GM12891 (cell line): ENCODE data around the gene SYT17.

ENCODE experiments used
- POLR2A ChIP-seq: IDR thresholded peaks from 2 replicates; pipeline ENCODE4 v1.6.1; 2011; ENCODE audit warnings: low read depth, low read length, control low read depth
- POLR2AphosphoS5 ChIP-seq: IDR thresholded peaks from 2 replicates; pipeline ENCODE4 v1.6.1; 2011; ENCODE audit warnings: low read depth, low read length, control low read depth
- POU2F2 ChIP-seq: IDR thresholded peaks from 2 replicates; pipeline ENCODE4 v1.6.1; 2011; ENCODE audit warnings: low read depth, mild to moderate bottlenecking, control low read depth, low read length, moderate library complexity
- SPI1 ChIP-seq: IDR thresholded peaks from 2 replicates; pipeline ENCODE4 v1.6.1; 2011; ENCODE audit warnings: low read depth, low read length, control low read depth
- TAF1 ChIP-seq: IDR thresholded peaks from 2 replicates; pipeline ENCODE4 v1.6.1; 2011; ENCODE audit warnings: low read depth, low read length, control low read depth

DNA sequence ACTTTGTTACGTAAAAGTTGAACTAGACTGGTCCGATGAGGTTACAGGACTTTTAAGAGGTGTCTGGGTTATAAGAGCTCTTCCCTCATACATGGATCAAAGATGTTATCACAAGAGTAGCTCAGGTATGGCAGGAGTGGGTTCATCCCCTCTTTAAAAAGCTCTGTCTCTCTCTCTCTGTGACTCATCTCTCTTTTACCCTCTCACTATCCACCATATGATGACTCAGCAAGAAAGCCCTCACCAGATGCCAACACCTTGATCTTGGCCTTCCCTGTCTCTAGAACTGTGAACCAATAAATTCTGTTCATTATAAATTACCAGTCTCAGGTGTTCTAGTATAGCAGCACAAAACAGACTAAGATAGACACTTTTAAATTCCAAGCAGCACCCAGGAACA, 115.6 kb downstream of the SYT17 start:
- TF ChIP-seq POLR2A (no peak), POLR2AphosphoS5 (no peak), TAF1 (no peak), POU2F2 (no peak), SPI1 (no peak)
